ENCODE data around the gene CFAP20DC.
"Not testable (repeated sequence)": the region's sequence is repeated elsewhere in the genome, so short reads cannot be mapped to it uniquely, and the experiment has no call there.

Gene CFAP20DC

GRCh38 chr3:58900386-58900785 lies 149.4 kb downstream of the CFAP20DC start:
- ChIA-PET CTCF (interaction anchor here (0.8 kb wide), 1 partner anchor 76 kb away, joined by 3 read pairs; no protein-coding TSS in a partner anchor), POLR2A (no interaction called here)
- no peak for DNase-seq (ENCODE audit: extremely low spot score)
- TF ChIP-seq ARNT (IDR thresholded peaks at IDR 0.05): no peak
- TF ChIP-seq TARDBP (IDR thresholded peaks at IDR 0.05): no peak
- TF ChIP-seq ELF4 (IDR thresholded peaks at IDR 0.05): no peak
- no peak for TF ChIP-seq FOXA1 (IDR thresholded peaks at IDR 0.05)
- TF ChIP-seq SUZ12 (IDR thresholded peaks at IDR 0.05): no peak
- no peak for TF ChIP-seq L3MBTL2 (conservative IDR thresholded peaks at IDR 0.05)
- no peak for TF ChIP-seq LEF1 (IDR thresholded peaks at IDR 0.05; ENCODE audit: borderline replicate concordance)

GRCh38 chr3:58899953-58900298 lies 149.9 kb downstream of the CFAP20DC start:
- no peak for TF ChIP-seq SUZ12 (IDR thresholded peaks at IDR 0.05)
- no peak for TF ChIP-seq FOXK2 (IDR thresholded peaks at IDR 0.05)
- TF ChIP-seq NFRKB (IDR thresholded peaks at IDR 0.05): no peak
- no peak for TF ChIP-seq CTBP1 (IDR thresholded peaks at IDR 0.05; ENCODE audit: borderline replicate concordance)
- no peak for TF ChIP-seq ZNF384 (IDR thresholded peaks at IDR 0.05)
- no peak for TF ChIP-seq FOXA1 (IDR thresholded peaks at IDR 0.05)
- TF ChIP-seq HDGF (IDR thresholded peaks at IDR 0.05; ENCODE audit: borderline replicate concordance): no peak
- TF ChIP-seq TARDBP (IDR thresholded peaks at IDR 0.05): no peak
- TF ChIP-seq FOXM1 (IDR thresholded peaks at IDR 0.05; ENCODE audit: borderline replicate concordance): no peak
- TF ChIP-seq ELF4 (IDR thresholded peaks at IDR 0.05): no peak
- TF ChIP-seq LEF1 (IDR thresholded peaks at IDR 0.05; ENCODE audit: borderline replicate concordance): no peak
- no peak for TF ChIP-seq BHLHE40 (IDR thresholded peaks at IDR 0.05; ENCODE audit: borderline replicate concordance)
- TF ChIP-seq SP1 (IDR thresholded peaks at IDR 0.05): no peak
- TF ChIP-seq PKNOX1 (IDR thresholded peaks at IDR 0.05): no peak
- TF ChIP-seq ARNT (IDR thresholded peaks at IDR 0.05): no peak
- no peak for TF ChIP-seq L3MBTL2 (conservative IDR thresholded peaks at IDR 0.05)

GRCh38 chr3:58899159-58899952 lies 150.5 kb downstream of the CFAP20DC start:
- DNase-seq (ENCODE audit: extremely low spot score): no peak
- no peak for TF ChIP-seq BHLHE40 (IDR thresholded peaks at IDR 0.05; ENCODE audit: borderline replicate concordance)
- TF ChIP-seq SP1 (IDR thresholded peaks at IDR 0.05): no peak
- no peak for TF ChIP-seq ARNT (IDR thresholded peaks at IDR 0.05)
- no peak for TF ChIP-seq TARDBP (IDR thresholded peaks at IDR 0.05)
- no peak for TF ChIP-seq L3MBTL2 (conservative IDR thresholded peaks at IDR 0.05)
- no peak for TF ChIP-seq SUZ12 (IDR thresholded peaks at IDR 0.05)
- ChIA-PET POLR2A (no interaction called here), CTCF (no interaction called here)

More at GRCh38 chr3:58899953-58900298, 149.9 kb downstream of the CFAP20DC start:
- POLR2A ChIA-PET: no interaction called here
- CTCF ChIA-PET: interaction anchor here (0.8 kb wide), 1 partner anchor 75 kb away, joined by 3 read pairs; no protein-coding TSS in a partner anchor
- DNase-seq (ENCODE audit: extremely low spot score): no peak

GRCh38 chr3:58898513-58898912 lies 151.3 kb downstream of the CFAP20DC start:
- TF ChIP-seq HDGF (IDR thresholded peaks at IDR 0.05; ENCODE audit: borderline replicate concordance) (no peak), L3MBTL2 (conservative IDR thresholded peaks at IDR 0.05) (no peak), ZNF384 (IDR thresholded peaks at IDR 0.05) (no peak), CTBP1 (IDR thresholded peaks at IDR 0.05; ENCODE audit: borderline replicate concordance) (no peak), LEF1 (IDR thresholded peaks at IDR 0.05; ENCODE audit: borderline replicate concordance) (no peak), PKNOX1 (IDR thresholded peaks at IDR 0.05) (no peak), FOXM1 (IDR thresholded peaks at IDR 0.05; ENCODE audit: borderline replicate concordance) (no peak), FOXA1 (IDR thresholded peaks at IDR 0.05) (no peak), SP1 (IDR thresholded peaks at IDR 0.05) (no peak), TARDBP (IDR thresholded peaks at IDR 0.05) (no peak), FOXK2 (IDR thresholded peaks at IDR 0.05) (no peak), NFRKB (IDR thresholded peaks at IDR 0.05) (no peak), BHLHE40 (IDR thresholded peaks at IDR 0.05; ENCODE audit: borderline replicate concordance) (no peak), SUZ12 (IDR thresholded peaks at IDR 0.05) (no peak), ARNT (IDR thresholded peaks at IDR 0.05) (no peak)
- ChIA-PET POLR2A (no interaction called here), CTCF (no interaction called here)
- DNase-seq (ENCODE audit: extremely low spot score): no peak

- no peak for TF ChIP-seq SUZ12 (IDR thresholded peaks at IDR 0.05)
- no peak for TF ChIP-seq ZNF384 (IDR thresholded peaks at IDR 0.05)
- no peak for DNase-seq (ENCODE audit: extremely low spot score)
- POLR2A ChIA-PET: no interaction called here
- CTCF ChIA-PET: no interaction called here
Measured at GRCh38 chr3:58897646-58898045, 152.2 kb downstream of the CFAP20DC start.

- POLR2A ChIA-PET; CTCF ChIA-PET; DNase-seq (ENCODE audit: extremely low spot score): not testable (repeated sequence)
Measured at GRCh38 chr3:58895678-58896077, 154.1 kb downstream of the CFAP20DC start.

- CTCF ChIA-PET; POLR2A ChIA-PET; DNase-seq (ENCODE audit: extremely low spot score): not testable (repeated sequence)
Measured at GRCh38 chr3:58892526-58892925, 157.3 kb downstream of the CFAP20DC start.

- TF ChIP-seq L3MBTL2 (conservative IDR thresholded peaks at IDR 0.05) (no peak), SP1 (IDR thresholded peaks at IDR 0.05) (no peak), SUZ12 (IDR thresholded peaks at IDR 0.05) (no peak), NFRKB (IDR thresholded peaks at IDR 0.05) (no peak)
- DNase-seq (ENCODE audit: extremely low spot score): no peak
- ChIA-PET POLR2A (no interaction called here), CTCF (interaction anchor here (0.6 kb wide), 1 partner anchor 28 kb away, joined by 3 read pairs; no protein-coding TSS in a partner anchor)
Measured at GRCh38 chr3:58888087-58888486, 161.7 kb downstream of the CFAP20DC start.
